OCI-LY3 (cell line): ENCODE results near the gene UBC.

Source experiments
- CTCF ChIP-seq: fragments of 200-600, 300-600 bp; sonication (generic); IDR thresholded peaks from 2 replicates; pipeline ENCODE4 v1.5.1; 2014; ENCODE audit warnings: antibody characterized with exemption, low read length, low read depth
- EZH2phosphoT487 ChIP-seq: fragments of 200-600 bp; shearing (Covaris generic); IDR thresholded peaks from 2 replicates; pipeline ENCODE4 v1.6.1; 2018; ENCODE audit warnings: antibody characterized with exemption, mixed run types, low read depth

GRCh38 chr12:124871297-124871696 is 43.2 kb downstream of the UBC start:
- TF ChIP-seq CTCF = no peak
- no peak for TF ChIP-seq EZH2phosphoT487
